SHP77 treated with DMSO at 0.1 percent for 48 hours (cell line): Measurements from ENCODE around the gene SYK.

Experiments used
- DNase-seq: peaks from one replicate; lab custom pipeline; 2025; lab: John Stamatoyannopoulos, UW

Gene SYK

DNA sequence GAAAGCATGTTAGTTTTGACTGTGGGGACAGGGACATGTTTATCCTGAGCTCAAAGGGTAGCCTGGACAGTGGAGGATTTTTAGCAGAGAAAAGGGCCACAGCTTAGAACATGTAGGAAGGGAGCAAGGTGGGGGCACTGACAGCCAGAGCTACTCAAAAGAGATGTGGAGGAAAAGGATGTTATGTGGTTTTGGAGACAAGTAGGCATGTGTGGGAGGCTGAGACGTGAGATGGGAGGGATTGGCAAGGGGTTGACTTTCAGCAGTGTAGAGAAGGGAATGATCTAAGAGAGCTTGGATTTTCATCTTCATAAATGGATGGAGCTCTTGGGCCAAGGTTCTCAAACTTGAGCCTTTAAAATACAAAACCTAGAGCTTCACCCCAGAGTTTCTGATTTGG, 24.0 kb downstream of the SYK start:
- no peak for DNase-seq

DNA sequence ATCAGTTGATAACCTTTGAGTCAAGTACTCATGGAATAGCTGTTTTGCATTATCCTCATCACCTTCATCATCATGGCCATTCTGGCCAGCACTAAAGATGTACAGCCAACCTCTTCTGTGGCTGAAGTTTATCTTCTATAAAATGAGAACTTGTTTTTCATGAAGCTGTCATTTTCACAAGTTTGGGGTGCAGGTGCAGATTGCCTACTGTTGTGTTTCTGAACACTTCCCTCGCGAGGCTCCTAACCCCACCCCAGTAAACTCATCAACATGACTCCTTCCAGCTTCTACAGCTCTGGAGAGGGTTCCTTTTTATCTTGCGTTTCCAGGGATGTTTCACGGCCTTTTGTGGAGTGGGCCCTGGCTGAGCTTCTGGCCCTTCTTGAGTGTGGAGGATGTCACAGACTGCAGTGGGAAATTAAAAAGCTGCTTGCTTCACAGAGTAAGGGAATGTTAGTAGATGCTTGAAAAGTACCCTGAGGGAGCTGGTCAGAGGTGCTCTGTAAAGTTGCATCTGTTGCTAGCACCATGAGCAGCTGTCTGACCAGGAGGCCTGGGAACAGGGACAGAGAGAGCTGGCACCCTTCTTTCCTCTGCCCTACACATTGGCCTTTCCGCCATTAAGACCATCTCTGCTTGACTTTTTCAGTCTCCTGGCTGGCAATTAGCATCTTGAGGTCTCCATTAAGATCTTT, 24.9 kb downstream of the SYK start:
- DNase-seq, result no peak

DNA sequence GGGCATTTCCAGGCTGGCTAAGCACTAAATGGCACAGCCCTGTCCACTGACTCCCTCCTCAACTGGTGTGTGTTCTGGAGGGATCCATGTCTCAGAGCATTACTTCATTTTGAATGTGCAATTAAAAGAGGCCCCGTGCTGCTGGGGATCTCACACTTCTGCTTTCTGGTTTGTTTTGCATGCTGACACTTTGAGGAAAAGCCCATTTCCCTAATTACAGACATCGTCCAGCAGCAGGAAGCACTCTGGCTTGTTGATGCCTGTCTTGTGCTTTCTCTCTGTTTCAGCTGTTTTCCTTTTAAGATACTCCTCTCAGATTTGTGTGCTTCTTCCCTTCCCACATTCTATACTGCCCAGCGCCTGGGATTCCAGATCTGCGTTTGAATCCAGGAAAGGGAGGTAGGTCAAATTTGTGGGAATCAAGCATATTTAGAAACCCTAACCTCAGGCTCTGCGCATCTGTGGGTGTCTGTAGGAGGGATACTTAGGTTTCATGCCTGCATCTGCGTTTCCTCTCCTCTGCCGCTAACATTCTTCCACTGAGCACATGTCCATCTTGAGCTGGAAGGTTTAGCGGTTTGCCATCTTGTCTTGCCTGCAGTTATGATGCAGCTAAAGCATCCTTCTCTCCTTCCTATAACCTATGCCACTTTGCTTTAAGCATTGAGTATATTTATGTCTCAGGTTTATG, 25.7 kb downstream of the SYK start:
- no peak for DNase-seq

DNA sequence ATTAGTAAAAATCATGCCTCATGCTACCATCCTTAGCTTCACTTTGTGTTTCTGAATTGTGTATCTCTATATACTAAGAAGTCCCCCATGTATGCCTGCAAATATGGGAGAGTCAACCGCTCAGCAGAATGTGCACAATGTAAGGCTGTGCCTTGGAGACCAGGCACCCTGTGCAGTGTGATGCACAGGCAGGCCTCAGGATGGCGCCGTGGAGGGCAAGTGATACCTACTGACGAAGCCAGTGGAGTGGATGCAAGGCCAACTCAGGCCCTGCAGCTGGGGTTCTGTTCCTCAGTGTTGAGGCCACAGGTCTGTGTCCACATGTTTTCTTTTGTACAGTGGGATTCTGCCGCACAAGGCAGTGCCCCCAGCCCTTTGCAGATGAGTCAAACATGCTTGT, 28.4 kb downstream of the SYK start:
- DNase-seq, result no peak

DNA sequence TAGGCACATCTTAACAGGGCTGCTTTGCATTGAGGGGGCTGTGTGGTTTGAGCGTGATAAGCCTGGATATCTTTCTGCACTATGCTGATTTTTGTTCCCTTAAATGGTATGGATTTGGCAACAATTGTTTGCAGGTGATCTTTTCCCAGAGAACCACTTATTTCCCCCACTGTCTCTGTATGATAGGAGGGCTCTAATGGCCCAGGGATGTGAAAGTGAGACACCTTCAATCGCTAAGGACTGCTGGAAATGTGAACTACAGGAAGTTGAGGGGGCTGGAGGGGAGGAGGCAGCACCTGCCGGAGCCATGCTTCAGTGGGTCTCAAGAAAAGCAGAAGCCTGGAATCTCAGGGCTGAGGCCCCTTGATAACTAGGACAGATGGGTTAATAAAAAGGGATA, 29.4 kb downstream of the SYK start:
- DNase-seq, result no peak

DNA sequence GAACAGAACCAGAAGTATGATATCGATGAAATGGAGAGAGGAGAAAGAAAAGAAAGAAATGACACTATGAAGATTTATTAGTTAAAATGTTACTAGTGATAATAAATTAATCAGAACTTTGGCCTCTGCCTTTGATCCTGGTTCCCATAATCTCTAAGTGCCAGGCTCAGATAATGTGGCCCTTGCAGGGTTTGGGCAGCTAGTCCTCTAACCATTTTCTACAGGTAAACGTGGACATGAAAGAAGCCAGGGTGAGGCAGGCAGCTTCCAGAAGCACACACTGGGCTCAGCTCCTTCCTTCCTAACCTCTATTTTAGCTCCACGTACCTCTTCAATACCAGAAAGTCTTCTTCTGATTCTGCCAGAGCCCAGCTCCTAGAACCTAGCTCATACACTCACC, 30.6 kb downstream of the SYK start:
- DNase-seq, result no peak

DNA sequence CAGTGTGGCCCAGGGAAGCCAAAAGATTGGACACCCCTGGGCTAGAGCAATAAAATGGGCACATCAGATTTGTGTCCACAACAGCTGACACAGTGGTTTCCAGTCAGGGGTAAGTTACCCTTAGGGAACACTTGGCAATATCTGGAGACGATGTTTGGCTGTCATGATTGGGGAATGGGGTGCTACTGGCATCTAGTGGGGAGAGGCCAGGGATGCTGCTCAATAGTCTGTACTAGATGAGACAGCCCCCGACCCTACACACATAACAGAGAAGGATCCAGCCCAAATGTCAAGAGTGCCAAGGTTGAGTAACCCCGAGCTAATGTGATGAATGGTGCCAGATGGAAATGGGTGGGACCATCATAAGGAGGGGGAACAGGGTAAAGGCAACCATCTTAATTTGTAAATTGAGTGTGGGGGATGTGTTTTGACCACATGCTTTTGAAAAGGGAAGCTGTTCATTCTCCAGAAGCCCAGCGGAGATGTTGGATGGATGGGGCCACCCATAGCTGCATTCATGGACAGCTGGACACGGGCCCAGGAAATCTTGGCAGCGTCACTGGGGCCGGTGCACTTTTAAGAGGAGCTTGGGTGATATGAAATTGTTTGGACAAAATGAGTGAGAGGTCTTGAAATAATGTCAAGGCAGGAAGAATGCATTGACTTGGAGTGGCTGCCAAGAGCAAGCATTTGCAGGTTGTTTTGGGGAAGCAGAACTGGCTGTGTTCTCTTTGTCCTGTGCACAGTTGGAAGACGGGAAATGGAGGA, 33.4 kb downstream of the SYK start:
- DNase-seq, result no peak

DNA sequence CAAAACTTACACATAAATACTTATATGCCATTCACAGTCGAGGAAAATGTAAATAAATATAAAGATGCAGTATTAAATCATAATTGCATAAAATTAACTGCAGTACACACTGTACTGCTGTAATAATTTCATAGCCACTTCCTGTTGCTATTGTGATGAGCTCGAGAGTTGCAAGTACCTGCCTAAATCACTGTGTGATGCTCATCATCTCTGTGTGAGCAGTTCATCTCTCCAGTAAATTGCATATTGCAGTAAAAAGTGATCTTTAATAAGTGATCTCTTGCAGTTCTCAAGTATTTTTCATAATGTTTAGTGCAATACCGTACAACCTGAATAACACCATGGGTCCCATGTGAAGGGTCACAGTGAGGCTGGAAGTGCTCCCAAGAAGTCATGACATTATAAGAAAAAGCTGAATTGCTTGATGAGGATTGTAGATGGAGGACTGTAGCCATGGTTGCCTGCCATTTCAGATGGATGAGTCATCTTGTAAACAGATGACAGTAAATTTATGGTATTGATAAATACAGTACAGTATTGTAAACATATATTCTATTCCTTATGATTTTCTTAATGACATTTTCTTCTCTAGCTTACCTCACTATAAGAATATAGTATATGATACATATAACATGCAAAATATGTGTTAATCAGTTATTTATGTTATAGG, 34.9 kb downstream of the SYK start:
- no peak for DNase-seq

DNA sequence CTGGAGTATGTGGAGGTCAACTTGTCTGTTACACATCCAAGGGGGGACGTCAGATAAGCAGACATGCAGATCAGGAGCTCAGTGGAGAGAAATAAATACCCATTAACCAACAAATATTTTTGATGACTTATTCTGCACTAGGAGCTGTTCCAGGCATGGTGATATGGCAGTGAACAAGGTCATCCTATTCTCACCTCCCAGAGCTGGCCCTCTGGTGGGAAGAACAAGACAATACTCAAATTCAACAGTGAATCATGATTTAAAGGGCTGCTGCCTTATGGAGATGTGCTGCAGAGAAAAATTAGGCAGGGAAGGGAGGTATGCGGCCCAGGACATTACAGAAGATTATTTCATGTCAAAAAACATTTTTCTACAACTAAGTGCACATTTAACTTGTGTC, 36.5 kb downstream of the SYK start:
- DNase-seq, result no peak

DNA sequence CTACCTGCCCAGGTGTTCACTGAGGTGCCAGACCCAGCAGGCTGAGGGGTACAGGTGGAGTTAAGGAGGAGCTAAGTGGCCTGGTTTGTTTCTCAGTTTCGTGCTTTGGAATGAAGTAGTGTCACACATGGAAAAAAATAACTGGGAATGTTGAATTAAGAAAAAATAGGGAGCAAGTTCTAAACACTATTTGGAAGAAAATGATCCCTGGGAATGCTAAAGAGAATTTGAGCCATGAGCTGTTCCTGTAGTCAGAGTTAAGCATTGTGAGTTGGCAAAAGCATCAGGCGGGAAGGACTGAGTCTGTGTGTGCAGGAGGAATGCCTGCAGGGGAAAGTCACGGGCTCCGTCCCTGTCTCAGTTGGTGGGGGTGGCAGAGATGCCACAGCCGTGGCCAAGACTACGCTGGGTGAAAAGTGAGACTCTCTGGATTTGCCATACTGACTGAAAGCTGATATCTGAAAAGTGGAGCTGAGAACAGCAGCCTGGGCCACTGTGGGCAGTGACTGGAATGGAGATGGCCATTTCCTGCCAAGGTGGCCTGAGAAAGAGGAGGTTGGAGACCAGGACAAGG, 37.0 kb downstream of the SYK start:
- no peak for DNase-seq

DNA sequence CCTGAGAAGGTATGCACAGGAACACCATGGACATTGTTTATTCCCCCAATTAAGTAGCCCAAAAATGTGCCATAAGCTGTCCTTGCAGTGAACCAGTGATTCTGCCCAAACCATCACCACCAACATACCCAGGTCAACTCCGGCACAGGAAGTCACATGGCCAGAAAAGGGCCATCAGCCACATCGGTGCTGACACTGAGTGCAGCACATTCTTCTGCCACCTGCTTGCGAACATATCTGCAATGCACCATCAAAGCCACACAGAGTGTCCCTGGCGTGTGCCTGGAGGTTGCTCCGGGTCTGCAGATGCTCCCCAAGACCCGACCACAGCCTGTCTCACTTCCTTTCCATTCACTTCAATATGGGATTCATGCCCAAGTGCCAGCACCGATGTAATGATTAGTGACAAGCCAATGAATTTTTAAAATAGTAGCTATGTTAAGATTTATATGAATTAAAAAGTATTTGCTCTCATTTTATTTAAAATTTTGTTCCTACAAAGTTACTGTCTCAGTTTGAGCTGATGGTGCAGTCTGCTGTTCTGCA, 37.6 kb downstream of the SYK start:
- no peak for DNase-seq

DNA sequence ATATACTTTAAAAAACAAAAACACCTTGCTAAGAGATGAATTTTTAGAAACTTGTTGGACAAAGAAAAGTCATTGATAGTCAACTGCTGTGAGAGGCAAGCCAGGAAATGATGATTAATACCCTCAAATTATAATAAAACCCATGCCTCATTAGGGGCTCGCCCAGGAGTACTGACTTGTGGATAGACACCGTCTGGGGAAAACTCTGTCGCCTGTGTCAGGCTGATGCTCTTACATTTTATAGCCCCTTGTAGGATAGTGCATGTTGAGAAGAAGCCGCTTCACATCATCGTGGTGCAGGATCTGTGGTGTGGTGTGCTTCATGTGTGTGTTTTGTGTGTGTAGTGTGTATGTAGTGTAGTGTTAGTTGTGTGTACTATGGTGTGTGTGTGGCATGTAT, 39.1 kb downstream of the SYK start:
- DNase-seq, result no peak

DNA sequence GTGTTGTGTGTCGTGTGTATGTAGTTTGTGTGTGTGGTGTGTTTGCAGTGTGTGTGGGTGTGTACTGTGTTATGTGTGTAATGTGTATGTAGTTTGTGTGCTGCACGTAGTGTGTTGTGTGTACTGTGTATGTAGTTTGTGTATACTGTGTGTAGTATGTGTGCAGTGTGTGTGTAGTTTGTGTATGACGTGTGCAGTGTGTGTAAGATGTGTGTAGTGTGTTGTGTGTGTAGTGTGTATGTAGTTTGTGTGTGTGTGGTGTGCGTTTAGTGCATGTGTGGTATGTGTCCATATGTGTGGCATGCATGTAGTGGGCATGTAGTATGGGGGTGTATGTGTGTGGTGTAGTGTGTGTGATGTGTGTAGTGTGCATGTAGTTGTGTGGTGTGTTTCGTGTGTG, 39.6 kb downstream of the SYK start:
- no peak for DNase-seq

DNA sequence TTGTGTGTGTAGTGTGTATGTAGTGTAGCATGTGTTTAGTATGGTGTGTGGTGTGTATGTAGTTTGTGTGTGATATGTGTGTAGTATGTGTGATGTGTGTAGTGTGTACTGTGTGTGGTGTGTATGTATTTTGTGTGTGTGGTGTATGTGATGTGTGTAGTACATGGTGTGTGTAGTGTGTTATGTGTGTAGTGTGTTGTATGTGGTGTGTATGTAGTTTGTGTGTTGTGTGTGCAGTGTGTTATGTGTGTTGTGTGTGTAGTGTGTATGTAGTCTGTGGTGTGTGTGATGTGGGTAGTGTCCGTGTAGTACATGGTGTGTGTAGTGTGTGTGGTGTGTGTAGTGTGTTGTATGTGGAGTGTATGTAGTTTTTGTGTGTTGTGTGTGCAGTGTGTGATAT, 40.0 kb downstream of the SYK start:
- no peak for DNase-seq

DNA sequence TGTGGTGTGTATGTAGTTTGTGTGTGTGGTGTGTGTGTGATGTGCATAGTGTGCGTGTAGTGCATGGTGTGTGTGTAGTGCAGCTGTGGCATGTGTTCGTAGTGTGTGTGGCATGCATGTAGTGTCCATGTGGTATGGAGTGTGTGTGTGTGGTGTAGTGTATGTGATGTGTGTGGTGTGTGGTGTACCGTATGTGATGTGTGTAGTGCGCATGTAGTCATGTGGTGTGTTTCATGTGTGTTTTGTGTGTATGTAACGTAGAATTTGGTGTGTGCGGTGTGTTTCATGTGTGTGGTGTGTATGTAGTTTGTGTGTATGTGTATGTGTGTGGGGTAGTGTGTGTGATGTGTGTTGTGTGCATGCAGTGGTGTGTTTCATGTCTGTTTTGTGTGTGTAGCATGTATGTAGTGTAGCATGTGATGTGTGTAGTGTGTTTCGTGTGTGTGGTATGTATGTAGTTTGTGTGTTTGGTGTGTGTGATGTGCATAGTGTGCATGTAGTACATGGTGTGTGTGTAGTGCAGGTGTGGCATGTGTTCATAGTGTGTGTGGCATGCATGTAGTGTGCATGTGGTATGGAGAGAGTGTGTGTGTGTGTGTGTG, 40.7 kb downstream of the SYK start:
- DNase-seq, result no peak

DNA sequence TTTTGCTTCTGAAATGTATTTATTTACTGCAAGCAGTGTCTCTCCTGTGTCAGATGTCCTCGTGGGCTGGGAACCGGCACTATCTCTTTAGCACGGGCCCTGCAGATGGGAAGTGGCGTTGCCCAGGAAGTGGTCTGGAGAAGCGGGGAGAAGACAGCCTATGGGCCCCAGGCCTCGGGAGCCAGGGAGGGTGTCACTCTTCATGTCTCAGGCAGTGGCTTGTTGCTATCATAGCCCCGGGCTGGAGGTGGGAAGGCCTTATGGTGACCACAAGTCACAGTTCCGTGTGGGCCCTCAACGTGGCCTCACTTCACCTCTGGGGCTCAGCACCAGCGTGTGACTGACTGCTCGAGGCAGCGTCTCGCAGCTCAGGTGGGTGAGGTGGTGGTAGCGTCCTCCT, 41.4 kb downstream of the SYK start:
- no peak for DNase-seq

DNA sequence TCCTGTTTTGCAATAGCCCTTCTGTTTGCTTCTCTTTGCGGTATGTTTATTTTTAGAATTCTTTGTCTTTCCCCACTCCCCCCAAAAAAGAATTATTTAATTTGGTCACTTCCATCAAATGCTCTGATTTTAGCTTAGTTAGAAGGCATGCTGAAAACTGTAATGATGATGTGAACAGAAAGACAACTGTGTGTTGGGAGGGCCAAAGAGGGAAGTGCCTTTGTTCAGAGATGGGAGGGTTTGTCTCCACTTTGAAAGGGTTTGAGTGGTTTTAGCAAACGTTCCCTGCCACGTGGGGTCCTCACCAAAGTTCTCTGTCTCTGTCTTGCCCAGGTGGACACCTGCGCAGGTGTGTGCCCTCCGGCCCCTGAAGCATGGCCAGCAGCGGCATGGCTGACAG, 41.9 kb downstream of the SYK start:
- no peak for DNase-seq

DNA sequence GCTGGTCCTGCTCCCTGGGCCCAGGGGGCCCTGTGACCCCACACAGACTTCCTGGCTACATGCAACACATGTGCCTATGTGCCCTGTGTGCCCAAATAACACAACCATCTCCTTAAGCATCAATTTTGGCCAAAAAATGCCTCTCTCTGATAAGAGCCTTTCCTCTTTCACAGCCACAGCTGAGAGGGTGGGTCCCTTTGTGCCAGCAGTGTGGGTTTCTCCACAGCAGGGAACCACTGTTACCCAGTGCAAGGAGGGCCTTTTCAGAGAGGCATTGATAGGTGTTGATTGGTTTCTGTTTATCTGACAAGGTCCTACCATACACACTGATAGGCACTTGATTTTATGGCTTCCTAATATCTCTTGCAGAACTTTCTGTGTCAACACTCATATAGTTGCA, 42.7 kb downstream of the SYK start:
- no peak for DNase-seq

DNA sequence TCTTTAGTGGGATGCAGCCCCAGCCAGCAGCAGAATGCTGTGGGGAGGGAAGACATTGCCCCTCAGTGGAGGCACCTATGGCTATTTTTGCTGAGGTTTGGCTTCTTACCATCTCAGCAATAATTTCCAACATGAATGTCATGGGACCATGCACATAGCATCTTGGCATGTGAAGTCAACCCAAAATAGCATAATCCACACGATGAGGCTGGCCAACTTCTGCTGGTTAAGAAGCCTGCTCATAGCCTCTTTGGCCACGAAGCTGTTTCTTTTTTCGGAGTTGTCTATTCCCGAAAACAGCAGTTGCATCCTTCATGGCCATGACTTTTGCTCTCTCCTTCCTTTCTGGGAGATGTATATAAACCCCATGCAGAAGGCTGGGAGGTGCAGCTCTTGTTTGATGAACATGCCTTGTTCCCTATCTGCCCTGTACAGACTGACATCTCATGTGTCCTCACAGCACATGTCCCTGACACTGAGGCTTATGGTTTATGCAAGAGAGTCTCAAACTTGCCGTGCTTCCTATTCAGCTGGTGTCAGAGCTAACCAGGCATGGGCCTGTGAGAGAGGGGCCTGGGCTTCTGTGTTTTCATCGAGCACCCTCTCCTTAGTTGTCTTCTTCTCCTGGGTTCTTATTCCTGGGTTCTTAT, 45.3 kb downstream of the SYK start:
- no peak for DNase-seq

DNA sequence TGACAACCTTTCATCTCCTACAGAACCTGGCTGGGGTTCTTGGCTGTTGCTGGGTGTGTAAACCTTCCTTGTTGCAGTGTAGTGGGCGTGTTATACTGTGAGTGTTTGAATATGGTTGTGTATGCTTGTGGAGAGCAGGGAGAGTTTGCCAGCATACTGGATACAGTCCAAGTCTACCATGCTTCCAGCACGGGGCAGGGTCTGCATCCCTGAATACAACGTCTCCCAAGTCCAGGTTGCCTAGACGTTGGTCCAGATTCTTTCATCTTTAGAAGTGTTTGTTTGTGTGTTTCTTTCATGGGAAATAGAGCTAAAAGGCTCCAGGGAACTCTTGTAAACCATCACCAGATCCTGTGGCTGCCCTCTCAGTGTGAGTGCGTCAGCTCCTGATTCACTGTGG, 46.4 kb downstream of the SYK start:
- DNase-seq, result no peak

DNA sequence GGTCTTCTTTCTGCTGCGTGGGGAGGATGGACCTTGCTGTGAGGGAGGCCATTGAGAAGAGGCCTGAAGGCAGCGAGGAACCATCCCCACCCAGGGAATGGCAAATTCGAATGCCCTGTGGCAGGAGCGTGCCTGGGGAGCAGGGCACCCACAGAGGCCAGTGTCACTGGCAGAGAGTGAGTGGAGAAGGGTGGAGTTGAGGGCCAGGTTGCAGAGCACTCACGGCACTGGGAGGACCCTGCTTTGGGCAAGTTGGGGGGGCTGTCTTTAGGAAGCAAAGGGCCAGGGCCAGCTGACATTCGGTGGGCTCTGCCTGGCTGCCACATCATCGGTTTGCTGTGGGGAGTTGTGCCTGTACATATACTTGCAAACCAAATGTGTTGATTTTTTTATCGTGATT, 47.2 kb downstream of the SYK start:
- DNase-seq, result no peak
